HL-60 (cell line): Measurements from ENCODE around the gene KCNK7.

Source experiments
- CTCF ChIP-seq: IDR thresholded peaks from one replicate; pipeline ENCODE4 v1.5.1; 2011; ENCODE audit warnings: low read length, control low read depth, inconsistent platforms; ENCODE audit not compliant: insufficient read depth
- POLR2AphosphoS5 ChIP-seq: IDR thresholded peaks from 2 replicates; pipeline ENCODE4 v1.6.1; 2012; ENCODE audit warnings: low read depth

- no peak for TF ChIP-seq POLR2AphosphoS5
- no peak for TF ChIP-seq CTCF
Measured at GRCh38 chr11:65583589-65583988, 12.0 kb downstream of the KCNK7 start.
